Epithelial cell of esophagus (primary cell): ENCODE measurements around the gene ZFR2.
A peak's percentile ranks its signal among the peaks of the same experiment; 100 is the strongest.

Experiments
- DNase-seq: peaks from one replicate; pipeline ENCODE4 v3.0.0; 2010; ENCODE audit warnings: low read depth
- H3K4me3 ChIP-seq: 2 replicates; pipeline ENCODE4 v1.5.1; 2011; ENCODE audit warnings: mild to moderate bottlenecking, low read length, control low read depth
- CTCF ChIP-seq: IDR thresholded peaks from 2 replicates; pipeline ENCODE4 v1.5.1; 2011; ENCODE audit warnings: low read depth, mild to moderate bottlenecking, low read length, control low read depth, inconsistent platforms; ENCODE audit not compliant: insufficient read depth; ENCODE audit errors: missing control alignments

ZFR2 gene

GRCh38 chr19:3849787-3850186 is 19.1 kb downstream of the ZFR2 start:
- DNase-seq: no peak
- no peak overlapping the region for H3K4me3 ChIP-seq
- no peak for TF ChIP-seq CTCF

- H3K4me3 ChIP-seq: no peak overlapping the region
- peak; percentile 36 for DNase-seq
- TF ChIP-seq CTCF: peak; percentile 20
These were observed 19.7 kb downstream of the ZFR2 start for GRCh38 chr19:3849092-3849491.

- no peak overlapping the region for H3K4me3 ChIP-seq
- no peak for TF ChIP-seq CTCF
- DNase-seq: no peak
These were observed 24.2 kb downstream of the ZFR2 start for GRCh38 chr19:3844596-3844995.

- no peak overlapping the region for H3K4me3 ChIP-seq
- no peak for TF ChIP-seq CTCF
- no peak for DNase-seq
These were observed 25.9 kb downstream of the ZFR2 start for GRCh38 chr19:3842948-3843347.

- no peak overlapping the region for H3K4me3 ChIP-seq
- no peak for DNase-seq
- no peak for TF ChIP-seq CTCF
These were observed 28.0 kb downstream of the ZFR2 start for GRCh38 chr19:3840804-3841203.

GRCh38 chr19:3839941-3840340 is 28.9 kb downstream of the ZFR2 start:
- TF ChIP-seq CTCF: no peak
- H3K4me3 ChIP-seq: no peak overlapping the region
- no peak for DNase-seq

GRCh38 chr19:3838661-3839060 is 30.2 kb downstream of the ZFR2 start:
- DNase-seq: no peak
- no peak for TF ChIP-seq CTCF
- H3K4me3 ChIP-seq: no peak overlapping the region
